Activated T-cell treated with anti-CD3 and anti-CD28 coated beads for 4 hours (primary cell): ENCODE results near the gene PTBP1.

Experiments used
- DNase-seq: peaks from one replicate; pipeline ENCODE4 v3.0.0-alpha.2; 2020

Gene PTBP1

DNA sequence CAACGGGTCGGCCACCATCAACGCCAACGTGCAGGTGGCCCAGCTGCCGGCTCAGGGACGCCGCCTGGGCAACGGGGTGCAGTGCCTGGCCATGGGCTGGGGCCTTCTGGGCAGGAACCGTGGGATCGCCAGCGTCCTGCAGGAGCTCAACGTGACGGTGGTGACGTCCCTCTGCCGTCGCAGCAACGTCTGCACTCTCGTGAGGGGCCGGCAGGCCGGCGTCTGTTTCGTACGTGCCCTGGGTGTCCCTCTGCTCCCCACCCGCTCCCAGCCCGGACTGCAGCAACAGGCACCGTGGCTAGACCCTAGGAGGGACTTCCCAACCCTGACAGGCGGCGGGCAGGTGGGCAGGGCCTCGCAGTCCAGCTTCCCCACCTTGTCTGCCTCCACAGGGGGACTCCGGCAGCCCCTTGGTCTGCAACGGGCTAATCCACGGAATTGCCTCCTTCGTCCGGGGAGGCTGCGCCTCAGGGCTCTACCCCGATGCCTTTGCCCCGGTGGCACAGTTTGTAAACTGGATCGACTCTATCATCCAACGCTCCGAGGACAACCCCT, 58.4 kb downstream of the PTBP1 start:
- no peak for DNase-seq

- no peak for DNase-seq
Observed at GRCh38 chr19:858284-858683, 61.0 kb downstream of the PTBP1 start.

GRCh38 chr19:858868-859843, 61.9 kb downstream of the PTBP1 start, which contains the start of gene CFD:
Gene CFD (plus strand): TSS chr19:859664. CDS start chr19:859690, 26 bp downstream.
- DNase-seq: no peak

DNA sequence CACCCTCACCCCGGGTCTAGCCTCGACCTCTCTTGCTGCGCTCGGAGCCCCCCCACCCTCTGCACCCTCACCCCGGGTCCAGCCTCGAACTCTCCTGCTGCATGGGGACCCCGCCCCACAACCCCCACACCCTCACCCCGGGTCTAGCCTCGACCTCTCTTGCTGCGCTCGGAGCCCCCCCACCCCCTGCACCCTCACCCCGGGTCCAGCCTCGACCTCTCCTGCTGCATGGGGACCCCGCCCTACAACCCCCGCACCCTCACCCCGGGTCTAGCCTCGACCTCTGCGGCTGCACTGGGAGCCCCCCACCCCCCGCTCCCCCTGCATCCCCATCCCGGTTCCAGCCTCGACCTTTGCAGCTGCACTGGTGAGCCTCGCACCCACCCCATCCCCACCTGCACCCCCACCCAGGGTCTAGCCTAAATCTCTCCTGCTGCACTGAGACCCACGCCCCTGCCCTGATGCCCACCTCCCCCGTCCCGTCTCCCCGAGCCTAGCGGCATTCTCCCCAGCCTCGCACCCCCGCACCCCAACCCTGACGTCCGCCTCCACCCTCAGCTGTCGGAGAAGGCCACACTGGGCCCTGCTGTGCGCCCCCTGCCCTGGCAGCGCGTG, 64.0 kb downstream of the PTBP1 start:
- DNase-seq: no peak
